GM12878 (cell line): ENCODE measurements around the gene NLGN3.

Experiments used
- BACH1 ChIP-seq: fragments of 450-650 bp; IDR thresholded peaks from 2 replicates; pipeline ENCODE4 v1.6.1; 2017; ENCODE audit warnings: mild to moderate bottlenecking, borderline replicate concordance
- CBFB ChIP-seq: IDR thresholded peaks from 2 replicates; pipeline ENCODE4 v1.6.1; 2016; ENCODE audit warnings: antibody characterized with exemption, low read depth
- EP300 ChIP-seq, 2 experiments: fragments of 150-350 bp in 1 of 2; IDR thresholded peaks; 2 replicates each; pipeline ENCODE4 v1.6.1; 2011 to 2012; ENCODE audit warnings: low read depth in 2 of 2, low read length in 2 of 2, borderline replicate concordance in 1 of 2, improper control_type of control experiment in 1 of 2, inconsistent platforms in 1 of 2; ENCODE audit not compliant: control insufficient read depth in 1 of 2
- EZH2 ChIP-seq: IDR thresholded peaks from 2 replicates; pipeline ENCODE4 v1.6.1; 2012; ENCODE audit warnings: low read depth, mild to moderate bottlenecking, control low read depth, inconsistent platforms, low read length, borderline replicate concordance; ENCODE audit not compliant: control insufficient read depth
- MXI1 ChIP-seq: fragments of 150-350 bp; IDR thresholded peaks from 2 replicates; pipeline ENCODE4 v1.6.1; 2011; ENCODE audit warnings: low read depth, mild to moderate bottlenecking, inconsistent platforms, low read length, improper control_type of control experiment
- MYC ChIP-seq: IDR thresholded peaks from 2 replicates; pipeline ENCODE4 v1.6.1; 2011; ENCODE audit warnings: mild to moderate bottlenecking, low read length, moderate library complexity, inconsistent platforms; ENCODE audit not compliant: insufficient read depth, insufficient replicate concordance, insufficient read length, severe bottlenecking
- POLR2A ChIP-seq: IDR thresholded peaks from 2 replicates; pipeline ENCODE4 v1.6.1; 2011; ENCODE audit warnings: low read depth, mild to moderate bottlenecking, low read length
- RAD21 ChIP-seq: IDR thresholded peaks from 2 replicates; pipeline ENCODE4 v1.6.1; 2011; ENCODE audit warnings: mild to moderate bottlenecking, low read depth, low read length, moderate library complexity; ENCODE audit not compliant: insufficient read depth
- SRF ChIP-seq, 2 experiments: IDR thresholded peaks; 2 replicates each; pipeline ENCODE4 v1.6.1; 2011; ENCODE audit warnings: low read depth in 2 of 2, low read length in 2 of 2, mild to moderate bottlenecking in 1 of 2, moderate library complexity in 1 of 2
- TF ChIP-seq, protein P1 (sequence below): IDR thresholded peaks from 2 replicates; pipeline ENCODE4 v1.6.1; 2012; ENCODE audit warnings: low read depth, low read length, improper control_type of control experiment
- TF ChIP-seq, protein P2 (sequence below), 3 experiments: IDR thresholded peaks in 2 of 3; conservative IDR thresholded peaks in 1 of 3; 2 replicates each; pipeline ENCODE4 v1.5.1; 2011; ENCODE audit warnings: low read depth in 3 of 3, low read length in 3 of 3, mild to moderate bottlenecking in 3 of 3, control low read depth in 2 of 3, moderate library complexity in 2 of 3, inconsistent platforms in 1 of 3, mixed read lengths in 1 of 3; ENCODE audit not compliant: control insufficient read depth in 2 of 3, insufficient read depth in 1 of 3; ENCODE audit errors: extremely low read depth in 1 of 3

DNA sequence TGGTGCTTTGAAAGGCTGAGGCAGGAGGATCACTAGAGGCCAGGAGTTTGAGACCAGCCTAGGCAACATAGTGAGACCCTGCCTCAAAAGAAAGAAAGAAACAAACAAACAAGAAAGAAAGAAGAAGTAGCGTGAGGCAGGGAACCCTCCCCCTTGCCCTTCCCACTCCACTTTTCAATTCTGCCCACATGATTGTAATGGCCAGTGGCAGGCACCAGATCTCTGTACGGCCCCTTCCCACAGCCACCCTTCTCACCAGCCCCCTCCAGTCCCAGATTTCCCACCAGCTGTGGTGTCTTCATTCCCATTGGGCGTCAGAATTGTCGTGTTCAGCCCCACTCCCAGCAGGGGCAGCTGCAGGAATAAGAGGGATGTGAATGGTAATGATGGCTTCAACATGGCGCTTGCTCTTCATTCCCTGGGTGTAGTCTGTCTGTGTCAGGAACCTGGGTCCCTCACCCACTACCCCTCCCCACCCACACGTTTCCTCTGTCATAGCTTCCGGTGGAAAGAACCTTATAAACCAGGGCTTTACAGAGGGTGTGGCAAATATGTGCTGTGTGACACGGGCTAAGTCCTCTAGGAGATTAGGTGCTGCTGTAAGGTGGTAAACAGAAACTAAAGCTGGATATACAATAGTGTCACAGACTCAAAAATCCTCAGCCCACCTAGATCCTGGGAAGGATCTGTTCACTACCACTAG lies 33.3 kb upstream of the NLGN3 start, which contains the start of gene IL2RG:
- TF ChIP-seq POLR2A = peak; percentile 91
- TF ChIP-seq, protein P1, sequence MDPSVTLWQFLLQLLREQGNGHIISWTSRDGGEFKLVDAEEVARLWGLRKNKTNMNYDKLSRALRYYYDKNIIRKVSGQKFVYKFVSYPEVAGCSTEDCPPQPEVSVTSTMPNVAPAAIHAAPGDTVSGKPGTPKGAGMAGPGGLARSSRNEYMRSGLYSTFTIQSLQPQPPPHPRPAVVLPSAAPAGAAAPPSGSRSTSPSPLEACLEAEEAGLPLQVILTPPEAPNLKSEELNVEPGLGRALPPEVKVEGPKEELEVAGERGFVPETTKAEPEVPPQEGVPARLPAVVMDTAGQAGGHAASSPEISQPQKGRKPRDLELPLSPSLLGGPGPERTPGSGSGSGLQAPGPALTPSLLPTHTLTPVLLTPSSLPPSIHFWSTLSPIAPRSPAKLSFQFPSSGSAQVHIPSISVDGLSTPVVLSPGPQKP = peak; percentile 85; the same call in 1 of the 2 replicates
- TF ChIP-seq BACH1 = peak; percentile 36; the same call in 1 of the 2 replicates
- peak in 1 of 2 experiments; percentile 62; a peak in 1 of 4 replicates for TF ChIP-seq EP300 (IDR thresholded peaks at IDR 0.05; ENCODE audit: borderline replicate concordance in 1 of 2, control insufficient read depth in 1 of 2, low read depth in 2 of 2, low read length in 2 of 2)
- TF ChIP-seq SRF (IDR thresholded peaks at IDR 0.05; ENCODE audit: low read depth in 2 of 2, low read length in 2 of 2) = no peak
- peak; percentile 56; the same call in 1 of the 2 replicates for TF ChIP-seq MXI1
- no peak for TF ChIP-seq RAD21
- TF ChIP-seq CBFB = peak; percentile 69; the same call in 1 of the 2 replicates
- TF ChIP-seq EZH2 = no peak
- TF ChIP-seq, protein P2, sequence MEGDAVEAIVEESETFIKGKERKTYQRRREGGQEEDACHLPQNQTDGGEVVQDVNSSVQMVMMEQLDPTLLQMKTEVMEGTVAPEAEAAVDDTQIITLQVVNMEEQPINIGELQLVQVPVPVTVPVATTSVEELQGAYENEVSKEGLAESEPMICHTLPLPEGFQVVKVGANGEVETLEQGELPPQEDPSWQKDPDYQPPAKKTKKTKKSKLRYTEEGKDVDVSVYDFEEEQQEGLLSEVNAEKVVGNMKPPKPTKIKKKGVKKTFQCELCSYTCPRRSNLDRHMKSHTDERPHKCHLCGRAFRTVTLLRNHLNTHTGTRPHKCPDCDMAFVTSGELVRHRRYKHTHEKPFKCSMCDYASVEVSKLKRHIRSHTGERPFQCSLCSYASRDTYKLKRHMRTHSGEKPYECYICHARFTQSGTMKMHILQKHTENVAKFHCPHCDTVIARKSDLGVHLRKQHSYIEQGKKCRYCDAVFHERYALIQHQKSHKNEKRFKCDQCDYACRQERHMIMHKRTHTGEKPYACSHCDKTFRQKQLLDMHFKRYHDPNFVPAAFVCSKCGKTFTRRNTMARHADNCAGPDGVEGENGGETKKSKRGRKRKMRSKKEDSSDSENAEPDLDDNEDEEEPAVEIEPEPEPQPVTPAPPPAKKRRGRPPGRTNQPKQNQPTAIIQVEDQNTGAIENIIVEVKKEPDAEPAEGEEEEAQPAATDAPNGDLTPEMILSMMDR (IDR thresholded peaks at IDR 0.05 in 2 of 3, conservative IDR thresholded peaks at IDR 0.05 in 1 of 3; ENCODE audit: control insufficient read depth in 2 of 3, extremely low read depth in 1 of 3, insufficient read depth in 1 of 3, low read depth in 3 of 3, low read length in 3 of 3) = no peak
- no peak for TF ChIP-seq MYC
